Thoracic aorta (tissue), 2 donors: ENCODE measurements around the gene MAP3K2. TPM values are rescaled to one million over a fixed set of nuclear protein-coding genes. Genes with fewer than 3 reads are reported as not detected.

Experiments
- ATAC-seq: fragments of 150-250 bp; one replicate; pipeline ENCODE4 v1.8.0; 2017; ENCODE audit warnings: low read depth; ENCODE audit not compliant: insufficient number of reproducible peaks, low FRiP score
- DNase-seq: peaks from one replicate; pipeline ENCODE4 v3.0.0-alpha.2; 2020; ENCODE audit warnings: low spot score
- H3K27ac ChIP-seq, 2 donors: fragments of 200-600 bp; sonication (generic); 1 replicate in 1 of 2; 2 replicates in 1 of 2; pipeline ENCODE4 v1.5.1; 2016; ENCODE audit warnings: mild to moderate bottlenecking in 2 of 2, moderate library complexity in 2 of 2
- H3K27me3 ChIP-seq: fragments of 200-600 bp; sonication (generic); replicated peaks from 2 replicates; pipeline ENCODE4 v1.6.0; 2016; ENCODE audit warnings: mild to moderate bottlenecking; ENCODE audit not compliant: insufficient read depth
- H3K36me3 ChIP-seq: fragments of 200-600 bp; sonication (generic); one replicate; pipeline ENCODE4 v1.5.1; 2016
- H3K4me1 ChIP-seq, 2 donors: fragments of 200-600 bp; sonication (generic); 1 replicate in 1 of 2; 2 replicates in 1 of 2; pipeline versions ENCODE4 v1.5.1 to v1.6.0; 2016; ENCODE audit warnings: low read depth in 2 of 2, mild to moderate bottlenecking in 1 of 2; ENCODE audit not compliant: control insufficient read depth in 1 of 2
- H3K4me3 ChIP-seq: fragments of 200-600 bp; sonication (generic); 2 replicates; pipeline ENCODE4 v1.5.1; 2016; ENCODE audit warnings: mild to moderate bottlenecking
- H3K9me3 ChIP-seq: fragments of 200-600 bp; sonication (generic); 2 replicates; pipeline ENCODE4 v1.5.1; 2016
- total RNA-seq, 2 donors: library from RNA; depleted of rRNA; stranded (reverse); fragments of >200 nt; gene quantifications; one replicate each; pipeline versions ENCODE4 v1.1.0 to v1.2.3, GENCODE V29; 2016
- TF ChIP-seq, protein P1 (sequence below): fragments of 200-600 bp; sonication (generic); IDR thresholded peaks from one replicate; pipeline ENCODE4 v1.5.1; 2019; ENCODE audit warnings: antibody characterized with exemption

Gene MAP3K2
- total RNA-seq, 2 donors from 2014 or later: 67.9 to 107 TPM

DNA sequence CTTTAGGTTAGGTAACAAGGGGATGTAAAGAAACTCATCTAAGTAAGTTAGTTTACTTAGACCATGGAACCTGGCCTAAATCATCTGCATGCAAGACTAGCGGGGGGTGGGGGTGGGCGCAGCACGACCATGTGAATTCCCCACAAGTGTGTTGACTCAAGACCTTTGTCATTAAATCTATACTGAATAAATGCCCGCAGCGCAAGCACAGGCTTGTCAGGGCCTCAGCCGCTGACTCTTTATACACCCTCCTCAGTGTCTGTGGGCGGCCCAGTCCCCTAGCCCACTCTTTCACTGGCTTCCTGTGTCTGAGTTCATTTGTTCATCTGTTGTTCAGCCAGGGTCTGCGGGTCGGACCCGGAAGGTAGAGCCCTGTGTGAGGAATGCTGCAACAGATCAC is 17.8 kb downstream of the MAP3K2 start:
- Histone ChIP-seq H3K4me1 (peaks cover 12 to 34% of the 10 kb centered on the region in 2 donors), H3K4me3 (no peak overlapping the region), H3K36me3 (no peaks in the 10 kb centered on the region), H3K27ac (peak overlapping the region in 1 of 2 donors; percentile 64), H3K9me3 (peaks cover 4% of the 10 kb centered on the region), H3K27me3 (no peaks in the 10 kb centered on the region)
- no peak for ATAC-seq
- TF ChIP-seq, protein P1, sequence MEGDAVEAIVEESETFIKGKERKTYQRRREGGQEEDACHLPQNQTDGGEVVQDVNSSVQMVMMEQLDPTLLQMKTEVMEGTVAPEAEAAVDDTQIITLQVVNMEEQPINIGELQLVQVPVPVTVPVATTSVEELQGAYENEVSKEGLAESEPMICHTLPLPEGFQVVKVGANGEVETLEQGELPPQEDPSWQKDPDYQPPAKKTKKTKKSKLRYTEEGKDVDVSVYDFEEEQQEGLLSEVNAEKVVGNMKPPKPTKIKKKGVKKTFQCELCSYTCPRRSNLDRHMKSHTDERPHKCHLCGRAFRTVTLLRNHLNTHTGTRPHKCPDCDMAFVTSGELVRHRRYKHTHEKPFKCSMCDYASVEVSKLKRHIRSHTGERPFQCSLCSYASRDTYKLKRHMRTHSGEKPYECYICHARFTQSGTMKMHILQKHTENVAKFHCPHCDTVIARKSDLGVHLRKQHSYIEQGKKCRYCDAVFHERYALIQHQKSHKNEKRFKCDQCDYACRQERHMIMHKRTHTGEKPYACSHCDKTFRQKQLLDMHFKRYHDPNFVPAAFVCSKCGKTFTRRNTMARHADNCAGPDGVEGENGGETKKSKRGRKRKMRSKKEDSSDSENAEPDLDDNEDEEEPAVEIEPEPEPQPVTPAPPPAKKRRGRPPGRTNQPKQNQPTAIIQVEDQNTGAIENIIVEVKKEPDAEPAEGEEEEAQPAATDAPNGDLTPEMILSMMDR: no peak
- DNase-seq: no peak

DNA sequence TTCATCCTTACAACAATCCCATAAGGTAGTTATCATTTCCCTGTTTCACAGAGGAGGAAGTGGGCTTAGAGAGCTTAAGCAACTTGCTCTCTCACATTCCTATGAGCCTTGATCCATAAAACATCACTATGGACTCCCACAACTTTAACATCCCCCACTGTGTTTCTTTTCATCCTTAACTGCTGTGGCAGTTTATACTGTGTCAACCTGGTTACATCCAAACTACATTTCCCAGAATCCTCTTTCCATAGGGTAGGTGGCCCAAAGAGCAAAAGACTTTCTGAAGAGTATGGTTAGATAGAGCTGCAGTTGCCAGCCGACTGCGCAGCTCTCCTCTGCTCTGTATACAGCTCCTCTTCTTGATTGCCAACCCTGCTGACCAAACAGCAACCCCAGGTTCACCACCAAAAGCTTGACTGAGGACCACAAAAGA is 22.5 kb downstream of the MAP3K2 start:
- TF ChIP-seq, protein P1: no peak
- no peak for ATAC-seq
- H3K4me1 ChIP-seq: peaks cover 8 to 26% of the 10 kb centered on the region in 2 donors
- no peaks in the 10 kb centered on the region for H3K27me3 ChIP-seq
- no peaks in the 10 kb centered on the region for H3K36me3 ChIP-seq
- no peak overlapping the region for H3K27ac ChIP-seq
- no peak for DNase-seq
- H3K9me3 ChIP-seq: no peaks in the 10 kb centered on the region
- no peak overlapping the region for H3K4me3 ChIP-seq

DNA sequence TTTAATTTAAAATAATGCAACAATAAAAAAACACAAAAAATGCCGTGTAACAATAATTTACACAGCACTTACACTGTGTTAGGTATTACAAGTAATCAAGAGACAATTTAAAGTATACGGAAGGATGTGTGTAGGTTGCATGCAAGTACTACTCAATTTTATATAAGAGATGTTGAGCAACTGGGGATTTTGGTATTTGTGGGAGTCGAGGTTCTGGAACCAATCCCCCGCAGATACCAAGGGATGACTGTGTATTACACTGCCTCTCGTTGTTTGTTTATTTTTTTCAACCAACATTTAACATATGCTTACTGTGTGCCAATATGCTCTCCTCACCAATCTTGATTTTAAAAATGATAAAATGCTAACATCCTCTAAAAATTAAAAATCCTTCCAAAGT is 24.8 kb downstream of the MAP3K2 start:
- peaks cover 22 to 35% of the 10 kb centered on the region in 2 donors for H3K4me1 ChIP-seq
- H3K36me3 ChIP-seq: no peaks in the 10 kb centered on the region
- H3K4me3 ChIP-seq: no peak overlapping the region
- ATAC-seq (no peak), DNase-seq (no peak)
- no peaks in the 10 kb centered on the region for H3K9me3 ChIP-seq
- H3K27me3 ChIP-seq: no peaks in the 10 kb centered on the region
- H3K27ac ChIP-seq: no peak overlapping the region
- TF ChIP-seq, protein P1: no peak

DNA sequence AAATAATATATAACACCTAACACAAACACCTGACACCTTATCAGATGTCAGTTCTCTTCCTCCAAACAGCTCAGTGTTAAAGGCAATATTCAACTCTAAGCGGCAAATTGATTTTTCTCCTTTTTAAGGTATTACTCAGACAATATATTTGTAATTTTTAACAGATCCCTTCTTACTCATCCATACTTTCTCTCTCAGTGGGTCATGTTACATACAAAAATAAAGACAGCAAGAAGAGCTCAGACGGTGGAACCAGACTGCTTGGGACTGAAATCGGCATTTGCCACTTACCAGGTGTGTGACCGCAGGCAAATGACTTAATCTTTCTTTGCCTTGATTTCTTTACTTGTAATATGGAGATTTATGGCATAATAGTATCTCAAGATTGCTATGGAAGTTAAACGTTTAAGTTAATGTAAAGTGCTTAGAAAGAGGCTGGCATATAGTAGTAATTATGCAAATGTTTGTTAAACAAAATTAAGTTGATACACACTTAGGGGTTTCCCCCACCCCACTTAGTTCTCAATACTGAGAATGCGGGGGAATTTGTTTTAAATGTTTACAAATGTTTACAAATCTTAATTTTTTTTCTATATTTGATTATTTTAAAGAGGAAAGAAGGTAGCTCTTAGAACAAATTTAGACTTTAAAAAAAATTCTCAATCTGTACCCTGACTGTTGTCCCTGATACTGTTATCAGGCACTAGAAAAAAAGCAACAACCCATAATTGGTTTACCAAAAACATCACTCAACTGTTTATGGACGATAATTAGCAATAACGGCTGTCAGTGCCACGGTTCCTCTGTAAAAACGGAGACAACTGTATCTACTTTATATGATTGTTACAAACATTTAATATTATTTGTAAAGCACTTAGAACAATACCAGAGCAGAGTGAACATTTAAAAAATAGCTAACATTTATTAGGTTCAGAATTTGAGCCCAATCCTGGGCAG is 25.6 kb downstream of the MAP3K2 start:
- Histone ChIP-seq H3K9me3 (no peaks in the 10 kb centered on the region), H3K36me3 (no peaks in the 10 kb centered on the region), H3K4me3 (no peak overlapping the region), H3K27me3 (no peaks in the 10 kb centered on the region), H3K27ac (no peak overlapping the region), H3K4me1 (peaks cover 22 to 35% of the 10 kb centered on the region in 2 donors)
- TF ChIP-seq, protein P1: no peak
- ATAC-seq: no peak
- no peak for DNase-seq

DNA sequence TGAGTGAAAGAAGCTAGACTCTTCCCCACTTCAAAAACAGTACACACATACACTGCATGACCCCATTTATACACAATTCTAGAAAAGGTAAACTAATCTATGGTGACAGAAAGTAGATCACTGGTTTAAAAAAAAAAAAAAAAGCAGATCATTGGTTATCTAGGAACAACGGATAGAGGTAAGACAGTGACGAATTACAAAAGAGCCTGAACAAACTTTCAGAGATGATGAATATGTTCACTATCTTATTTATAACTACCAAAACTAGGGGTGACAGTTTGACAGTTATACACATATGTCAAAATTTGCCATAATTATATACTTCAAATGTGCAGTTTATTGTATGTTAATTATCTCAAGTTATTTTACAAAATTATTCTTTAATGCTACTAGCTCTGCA is 27.5 kb downstream of the MAP3K2 start:
- DNase-seq (no peak), ATAC-seq (no peak)
- Histone ChIP-seq H3K4me1 (peaks cover 17 to 26% of the 10 kb centered on the region in 2 donors), H3K27me3 (no peaks in the 10 kb centered on the region), H3K4me3 (no peak overlapping the region), H3K36me3 (no peaks in the 10 kb centered on the region), H3K9me3 (no peaks in the 10 kb centered on the region), H3K27ac (no peak overlapping the region)
- TF ChIP-seq, protein P1: no peak
